Duodenal mucosa (tissue), 2 donors: Measurements from ENCODE around the gene PTPN4.

Experiments used
- H3K27ac ChIP-seq: one replicate; pipeline ENCODE4 v1.7.0; 2013; ENCODE audit warnings: low read depth, low read length
- H3K27me3 ChIP-seq, 2 donors: one replicate each; pipeline ENCODE4 v1.7.0; 2013; ENCODE audit warnings: low read length in 2 of 2, control low read depth in 1 of 2; ENCODE audit not compliant: insufficient read depth in 2 of 2, control insufficient read depth in 1 of 2
- H3K36me3 ChIP-seq, 2 donors: one replicate each; pipeline ENCODE4 v1.7.0; 2013; ENCODE audit warnings: low read length in 2 of 2, control low read depth in 1 of 2; ENCODE audit not compliant: insufficient read depth in 2 of 2, control insufficient read depth in 1 of 2
- H3K4me1 ChIP-seq, 2 donors: one replicate each; pipeline ENCODE4 v1.7.0; 2013; ENCODE audit warnings: low read length in 2 of 2, control low read depth in 1 of 2; ENCODE audit not compliant: insufficient read depth in 2 of 2, control insufficient read depth in 1 of 2
- H3K4me3 ChIP-seq, 2 donors: one replicate each; pipeline ENCODE4 v1.7.0; 2013; ENCODE audit warnings: low read length in 2 of 2, low read depth in 1 of 2
- H3K9ac ChIP-seq, 2 donors: one replicate each; pipeline ENCODE4 v1.7.0; 2013; ENCODE audit warnings: low read length in 2 of 2, low read depth in 1 of 2
- H3K9me3 ChIP-seq, 2 donors: one replicate each; pipeline ENCODE4 v1.7.0; 2013; ENCODE audit warnings: low read length in 2 of 2, control low read depth in 1 of 2; ENCODE audit not compliant: control insufficient read depth in 1 of 2

The PTPN4 gene

DNA sequence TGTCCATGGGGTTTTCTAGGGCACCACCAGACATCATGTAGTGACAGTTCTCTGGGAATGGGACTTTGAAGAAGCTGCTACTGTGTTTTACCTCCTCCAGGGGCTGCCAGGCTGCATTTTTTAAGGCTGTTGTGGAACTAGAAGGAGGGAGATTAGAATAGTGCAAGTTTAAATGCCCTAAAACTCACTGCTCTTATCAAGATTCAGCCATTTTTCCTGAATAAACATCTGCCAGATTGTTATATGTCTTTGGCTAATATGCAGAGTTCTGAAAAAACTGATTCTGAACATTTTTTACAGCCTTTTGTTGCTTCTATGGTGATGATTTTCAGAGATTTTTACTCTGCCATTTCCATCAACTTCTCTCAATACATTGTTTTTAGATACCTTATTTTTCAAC is 244.5 kb downstream of the PTPN4 start:
- no peak overlapping the region for H3K27ac ChIP-seq
- no peaks in the 10 kb centered on the region for H3K27me3 ChIP-seq
- no peak overlapping the region for H3K9ac ChIP-seq
- H3K4me1 ChIP-seq: no peaks in the 10 kb centered on the region
- no peaks in the 10 kb centered on the region for H3K36me3 ChIP-seq
- H3K4me3 ChIP-seq: no peak overlapping the region
- no peaks in the 10 kb centered on the region for H3K9me3 ChIP-seq

GRCh38 chr2:120005834-120006521 is 246.3 kb downstream of the PTPN4 start:
- H3K36me3 ChIP-seq: no peaks in the 10 kb centered on the region
- no peaks in the 10 kb centered on the region for H3K27me3 ChIP-seq
- H3K4me1 ChIP-seq: no peaks in the 10 kb centered on the region
- no peaks in the 10 kb centered on the region for H3K9me3 ChIP-seq
- no peak overlapping the region for H3K4me3 ChIP-seq
- no peak overlapping the region for H3K9ac ChIP-seq
- H3K27ac ChIP-seq: no peak overlapping the region

GRCh38 chr2:120007851-120008250 is 248.1 kb downstream of the PTPN4 start:
- Histone ChIP-seq H3K4me3 (no peak overlapping the region), H3K4me1 (peaks cover 4 to 6% of the 10 kb centered on the region in 2 donors), H3K36me3 (no peaks in the 10 kb centered on the region), H3K9ac (no peak overlapping the region), H3K27ac (no peak overlapping the region), H3K27me3 (no peaks in the 10 kb centered on the region), H3K9me3 (no peaks in the 10 kb centered on the region)

DNA sequence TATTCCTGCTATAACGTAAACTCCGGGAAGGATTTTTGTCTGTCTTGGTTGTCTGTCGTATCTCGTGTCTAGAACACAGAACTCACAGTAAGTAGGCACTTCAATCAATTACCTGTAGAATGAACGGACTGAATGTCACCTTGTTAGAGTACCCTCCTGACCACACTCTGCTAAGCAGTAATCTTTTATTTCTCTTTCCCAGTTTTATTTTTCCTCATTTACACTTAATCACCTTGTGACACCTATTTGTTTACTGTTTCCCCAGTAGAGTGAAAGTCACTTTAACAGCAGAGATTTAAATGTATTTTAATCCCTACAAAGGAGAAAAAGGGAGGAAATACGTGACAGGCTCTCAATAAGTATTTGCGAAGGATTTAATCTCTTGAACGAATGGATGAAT is 252.6 kb downstream of the PTPN4 start:
- Histone ChIP-seq H3K9ac (peak overlapping the region; percentile 28 to 78), H3K27ac (no peak overlapping the region), H3K9me3 (no peaks in the 10 kb centered on the region), H3K4me3 (peak overlapping the region; percentile 84 to 86), H3K4me1 (peaks cover 4 to 6% of the 10 kb centered on the region in 2 donors), H3K36me3 (no peaks in the 10 kb centered on the region), H3K27me3 (no peaks in the 10 kb centered on the region)

DNA sequence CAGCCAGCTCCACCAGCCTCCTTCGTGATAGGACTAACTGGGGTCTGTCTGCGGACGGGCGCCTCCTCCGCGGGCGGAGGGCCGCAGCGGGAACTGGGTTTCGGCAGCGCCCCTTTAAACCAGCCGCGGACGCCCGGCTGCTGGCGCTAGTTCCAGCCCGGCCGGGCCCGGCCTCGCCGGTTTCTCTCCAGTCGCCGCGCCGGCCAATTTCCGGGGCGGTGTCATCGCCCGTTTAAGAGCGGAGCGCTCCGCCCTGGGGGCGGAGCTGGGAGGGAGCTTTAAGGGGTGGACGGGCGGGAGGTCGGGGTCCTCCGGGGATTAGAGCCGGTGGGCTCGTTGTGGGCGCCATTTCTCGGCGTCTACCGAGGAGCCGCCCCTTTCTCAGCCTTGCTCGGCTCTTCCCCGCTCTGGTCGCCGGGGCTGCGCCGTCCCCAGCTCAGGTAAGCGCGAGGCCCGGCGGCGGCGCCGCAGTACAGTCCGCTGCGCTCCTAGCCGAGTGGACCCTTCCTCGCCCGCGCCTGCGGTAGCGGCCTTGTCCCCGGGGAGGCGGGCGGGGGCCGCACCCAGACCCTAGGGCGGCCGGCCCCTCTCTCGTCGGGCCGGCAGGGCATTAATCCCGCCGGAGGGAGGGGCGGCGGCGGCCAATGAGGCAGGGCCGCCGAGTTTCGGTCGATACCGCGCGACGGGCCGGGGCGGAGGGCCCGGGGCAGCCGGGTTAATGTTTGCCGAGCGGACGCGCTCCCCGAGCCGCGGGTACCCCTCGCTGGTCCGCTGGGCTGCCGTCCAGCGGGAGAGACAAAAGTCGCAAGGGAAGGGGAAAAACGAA is 253.3 kb downstream of the PTPN4 start, which contains the start of gene EPB41L5:
EPB41L5 (plus strand) TSS at position 307 of the 826 bp plus-strand sequence. CDS start 6,008 bp downstream, outside the sequence.
- peak within 1 kb of the TSS; percentile 93 for H3K27ac ChIP-seq
- H3K4me1 ChIP-seq: peaks cover 4 to 6% of the 10 kb centered on the region in 2 donors
- no peaks in the 10 kb centered on the region for H3K27me3 ChIP-seq
- no peaks in the 10 kb centered on the region for H3K9me3 ChIP-seq
- H3K4me3 ChIP-seq: peak within 1 kb of the TSS; percentile 84 to 86
- peak within 1 kb of the TSS; percentile 72 to 78 for H3K9ac ChIP-seq
- H3K36me3 ChIP-seq: no peaks in the 10 kb centered on the region

GRCh38 chr2:120013597-120014223 is 254.0 kb downstream of the PTPN4 start:
- peaks cover 4 to 6% of the 10 kb centered on the region in 2 donors for H3K4me1 ChIP-seq
- no peaks in the 10 kb centered on the region for H3K9me3 ChIP-seq
- peak overlapping the region; percentile 93 for H3K27ac ChIP-seq
- peak overlapping the region; percentile 84 to 86 for H3K4me3 ChIP-seq
- H3K36me3 ChIP-seq: no peaks in the 10 kb centered on the region
- H3K27me3 ChIP-seq: no peaks in the 10 kb centered on the region
- H3K9ac ChIP-seq: peak overlapping the region; percentile 72 to 78

- Histone ChIP-seq H3K9ac (no peak overlapping the region), H3K27ac (no peak overlapping the region), H3K36me3 (peaks cover 0 to 5% of the 10 kb centered on the region in 2 donors), H3K9me3 (no peaks in the 10 kb centered on the region), H3K4me1 (peaks cover 4 to 6% of the 10 kb centered on the region in 2 donors), H3K4me3 (peak overlapping the region in 1 of 2 donors; percentile 86), H3K27me3 (no peaks in the 10 kb centered on the region)
These were observed 254.7 kb downstream of the PTPN4 start for GRCh38 chr2:120014226-120014980.

GRCh38 chr2:120016800-120017199 is 257.1 kb downstream of the PTPN4 start:
- Histone ChIP-seq H3K9me3 (no peaks in the 10 kb centered on the region), H3K27ac (no peak overlapping the region), H3K4me1 (peaks cover 4 to 6% of the 10 kb centered on the region in 2 donors), H3K9ac (no peak overlapping the region), H3K4me3 (no peak overlapping the region), H3K27me3 (no peaks in the 10 kb centered on the region), H3K36me3 (peaks cover 0 to 5% of the 10 kb centered on the region in 2 donors)

DNA sequence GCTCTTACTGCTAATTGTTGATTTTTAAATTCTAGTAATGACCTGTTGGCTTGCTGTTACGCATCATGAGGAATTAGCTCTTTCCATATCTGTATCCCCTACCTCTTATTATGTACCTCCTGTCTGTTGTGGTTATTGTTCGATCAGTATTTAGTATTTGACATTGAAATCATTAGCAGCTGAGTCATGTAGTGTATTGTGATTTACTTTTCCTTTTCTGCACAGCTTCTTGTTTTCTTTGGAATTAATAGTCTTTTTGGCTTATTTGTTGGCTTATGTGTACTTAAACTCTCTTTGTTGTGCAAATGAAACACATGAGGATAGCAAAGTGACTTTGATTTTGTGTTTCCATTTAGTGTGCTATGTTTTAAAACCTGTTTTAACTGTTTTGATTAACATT is 257.5 kb downstream of the PTPN4 start:
- Histone ChIP-seq H3K27ac (no peak overlapping the region), H3K4me3 (no peak overlapping the region), H3K9ac (no peak overlapping the region), H3K27me3 (no peaks in the 10 kb centered on the region), H3K36me3 (peaks cover 0 to 5% of the 10 kb centered on the region in 2 donors), H3K9me3 (no peaks in the 10 kb centered on the region), H3K4me1 (peaks cover 3 to 4% of the 10 kb centered on the region in 2 donors)
